Activated CD8-positive, alpha-beta T cell treated with anti-CD3 and anti-CD28 coated beads for 36 hours (primary cell): ENCODE data around the gene TMEM242. TPM values are rescaled to one million over a fixed set of nuclear protein-coding genes. Genes with fewer than 3 reads are reported as not detected.

ENCODE experiments used
- ATAC-seq: fragments of 200-7000 bp; cut with Tn5 transposase; one replicate; pipeline ENCODE4 v1.10.0; 2021; ENCODE audit warnings: mild to moderate bottlenecking, moderate library complexity
- CTCF ChIA-PET: fragments of 350-600 bp; sonication (Branson Sonifier 250); formaldehyde crosslinking; loops from one replicate; lab custom pipeline; 2021; ENCODE audit warnings: antibody characterized with exemption; lab: Charles Lee
- POLR2A ChIA-PET: fragments of 350-600 bp; sonication (Branson Sonifier 250); formaldehyde crosslinking; loops from one replicate; lab custom pipeline; 2021; ENCODE audit warnings: antibody characterized with exemption; lab: Charles Lee
- DNase-seq: peaks from one replicate; pipeline ENCODE4 v3.0.0-alpha.2; 2020
- H3K27ac Mint-ChIP-seq: one replicate; pipeline ENCODE4 v1.8.0; 2021; ENCODE audit warnings: mild to moderate bottlenecking, mixed read lengths
- H3K27me3 Mint-ChIP-seq: one replicate; pipeline ENCODE4 v1.8.0; 2021; ENCODE audit warnings: mixed read lengths
- H3K36me3 Mint-ChIP-seq: one replicate; pipeline ENCODE4 v1.8.0; 2021; ENCODE audit warnings: low read depth, mixed read lengths
- H3K4me1 Mint-ChIP-seq: one replicate; pipeline ENCODE4 v1.8.0; 2021; ENCODE audit warnings: low read depth, mixed read lengths
- H3K4me3 Mint-ChIP-seq: one replicate; pipeline ENCODE4 v1.8.0; 2021; ENCODE audit warnings: mild to moderate bottlenecking, moderate library complexity, mixed read lengths
- H3K9me3 Mint-ChIP-seq: one replicate; pipeline ENCODE4 v1.8.0; 2021; ENCODE audit warnings: mixed read lengths
- intact Hi-C: fragments of 100-400 bp; cut with micrococcal nuclease; formaldehyde crosslinking; loops from one replicate; pipeline ENCODE4 v1.10.0; 2022
- total RNA-seq, 2 experiments: library from RNA; stranded (reverse); gene quantifications; one replicate each; pipeline ENCODE4 v1.2.3, GENCODE V29; 2021
- TF ChIP-seq, protein P1 (sequence below): fragments of 200-600 bp; IDR thresholded peaks from one replicate; pipeline ENCODE4 v1.8.0; 2022; ENCODE audit warnings: antibody characterized with exemption, mild to moderate bottlenecking

TMEM242 gene
- total RNA-seq, 2 experiments from 2014 or later = 7.8 to 8.0 TPM

DNA sequence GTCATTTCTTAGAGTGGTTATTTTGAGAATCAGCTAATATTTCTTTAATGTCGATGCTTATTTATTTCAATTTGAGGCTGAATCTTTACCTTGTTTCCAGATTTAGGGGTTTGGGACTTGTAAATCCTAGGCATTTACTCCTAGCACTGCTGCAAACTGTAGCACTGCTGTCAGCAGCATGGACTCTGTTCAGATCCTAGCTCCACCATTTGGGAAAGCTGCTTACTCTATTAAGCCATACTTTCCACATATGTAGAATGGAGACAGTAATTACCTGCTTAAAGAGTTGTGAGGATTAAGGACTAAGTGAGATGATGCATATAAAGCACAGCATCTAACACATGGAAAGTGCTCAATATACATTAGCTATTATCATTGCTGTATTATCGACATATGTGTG, 28.7 kb downstream of the TMEM242 start:
- Mint-ChIP-seq H3K4me3 (no peak overlapping the region), H3K9me3 (no peaks in the 10 kb centered on the region), H3K36me3 (peaks cover 6% of the 10 kb centered on the region), H3K27me3 (no peaks in the 10 kb centered on the region), H3K27ac (no peak overlapping the region), H3K4me1 (peaks cover 3% of the 10 kb centered on the region)
- intact Hi-C loops = no loop called here
- POLR2A ChIA-PET = no interaction called here
- TF ChIP-seq, protein P1, sequence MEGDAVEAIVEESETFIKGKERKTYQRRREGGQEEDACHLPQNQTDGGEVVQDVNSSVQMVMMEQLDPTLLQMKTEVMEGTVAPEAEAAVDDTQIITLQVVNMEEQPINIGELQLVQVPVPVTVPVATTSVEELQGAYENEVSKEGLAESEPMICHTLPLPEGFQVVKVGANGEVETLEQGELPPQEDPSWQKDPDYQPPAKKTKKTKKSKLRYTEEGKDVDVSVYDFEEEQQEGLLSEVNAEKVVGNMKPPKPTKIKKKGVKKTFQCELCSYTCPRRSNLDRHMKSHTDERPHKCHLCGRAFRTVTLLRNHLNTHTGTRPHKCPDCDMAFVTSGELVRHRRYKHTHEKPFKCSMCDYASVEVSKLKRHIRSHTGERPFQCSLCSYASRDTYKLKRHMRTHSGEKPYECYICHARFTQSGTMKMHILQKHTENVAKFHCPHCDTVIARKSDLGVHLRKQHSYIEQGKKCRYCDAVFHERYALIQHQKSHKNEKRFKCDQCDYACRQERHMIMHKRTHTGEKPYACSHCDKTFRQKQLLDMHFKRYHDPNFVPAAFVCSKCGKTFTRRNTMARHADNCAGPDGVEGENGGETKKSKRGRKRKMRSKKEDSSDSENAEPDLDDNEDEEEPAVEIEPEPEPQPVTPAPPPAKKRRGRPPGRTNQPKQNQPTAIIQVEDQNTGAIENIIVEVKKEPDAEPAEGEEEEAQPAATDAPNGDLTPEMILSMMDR = no peak
- DNase-seq (no peak), ATAC-seq (no peak)
- CTCF ChIA-PET = interaction anchor here (1.7 kb wide), 1 partner anchor 10 kb away, joined by 4 read pairs; no protein-coding TSS in a partner anchor

DNA sequence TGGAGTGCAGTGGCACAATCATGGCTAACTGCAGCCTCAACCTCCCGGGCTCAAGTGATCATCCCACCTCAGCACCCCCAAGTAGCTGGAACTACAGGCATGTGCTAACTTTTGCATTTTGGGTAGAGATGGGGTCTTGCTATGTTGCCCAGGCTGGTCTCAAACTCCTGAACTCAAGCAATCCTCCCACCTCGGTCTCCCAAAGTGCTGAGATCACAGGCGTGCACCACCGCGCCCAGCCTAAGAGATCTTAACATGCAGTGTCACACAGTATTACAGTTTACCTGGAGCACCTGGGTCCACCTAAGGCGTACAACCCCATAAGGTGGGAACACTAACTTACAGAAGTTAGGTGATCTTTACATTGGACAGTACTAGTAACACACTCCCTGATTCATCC, 29.5 kb downstream of the TMEM242 start:
- intact Hi-C loops = no loop called here
- H3K36me3 Mint-ChIP-seq = peaks cover 2% of the 10 kb centered on the region
- POLR2A ChIA-PET = no interaction called here
- CTCF ChIA-PET = interaction anchor here (1.5 to 1.7 kb wide), 2 partner anchors 11 to 14 kb away, joined by 4 to 5 read pairs; no protein-coding TSS in a partner anchor
- ATAC-seq = no peak
- H3K4me3 Mint-ChIP-seq = no peak overlapping the region
- H3K4me1 Mint-ChIP-seq = peaks cover 3% of the 10 kb centered on the region
- no peaks in the 10 kb centered on the region for H3K27me3 Mint-ChIP-seq
- H3K27ac Mint-ChIP-seq = no peak overlapping the region
- no peaks in the 10 kb centered on the region for H3K9me3 Mint-ChIP-seq
- DNase-seq = no peak
- TF ChIP-seq, protein P1 = no peak

DNA sequence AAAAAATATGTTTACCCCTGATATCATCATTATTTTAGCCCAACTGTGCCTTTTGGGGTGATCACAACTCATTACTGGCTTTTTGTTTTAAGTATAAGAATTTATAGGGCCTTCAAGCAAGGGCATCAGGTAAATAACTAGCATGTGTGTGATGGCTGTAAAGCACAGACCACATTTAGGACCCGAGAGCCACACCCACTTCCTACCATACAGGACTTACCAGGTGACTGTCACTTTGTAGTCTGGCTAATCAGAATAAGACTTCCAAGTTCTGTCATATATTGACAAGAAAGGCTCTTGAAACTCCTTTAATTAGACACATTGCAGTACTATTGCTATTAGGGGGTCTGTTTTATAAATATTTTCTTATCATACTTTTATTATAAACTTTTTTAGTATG, 31.1 kb downstream of the TMEM242 start:
- ChIA-PET CTCF (interaction anchor here (1.5 kb wide), 1 partner anchor 16 kb away, joined by 5 read pairs; no protein-coding TSS in a partner anchor), POLR2A (no interaction called here)
- TF ChIP-seq, protein P1 = no peak
- Mint-ChIP-seq H3K4me3 (no peak overlapping the region), H3K9me3 (no peaks in the 10 kb centered on the region), H3K27me3 (no peaks in the 10 kb centered on the region), H3K36me3 (peaks cover 2% of the 10 kb centered on the region), H3K27ac (no peak overlapping the region), H3K4me1 (peaks cover 3% of the 10 kb centered on the region)
- DNase-seq (no peak), ATAC-seq (no peak)
- intact Hi-C loops = no loop called here

DNA sequence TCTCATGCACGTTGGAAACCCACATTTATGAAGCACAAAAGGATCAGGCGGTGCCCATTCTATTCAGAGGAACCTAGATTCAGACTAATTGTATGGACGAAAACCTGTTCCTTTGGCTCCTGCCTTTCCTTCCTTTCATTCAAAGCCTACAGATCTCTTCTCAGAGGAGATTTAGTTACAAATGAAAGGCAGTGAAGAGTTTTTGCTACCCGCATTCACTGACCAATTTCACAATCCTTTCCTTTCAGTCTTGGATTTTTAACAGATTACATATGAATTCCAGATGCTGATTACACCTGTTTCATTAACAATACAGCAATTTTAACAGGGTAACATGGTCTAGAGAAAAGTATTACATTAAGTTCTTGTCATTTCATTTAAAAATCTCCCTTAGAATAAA, 32.0 kb downstream of the TMEM242 start:
- DNase-seq (no peak), ATAC-seq (no peak)
- no peak overlapping the region for H3K4me3 Mint-ChIP-seq
- no peak overlapping the region for H3K27ac Mint-ChIP-seq
- peaks cover 2% of the 10 kb centered on the region for H3K36me3 Mint-ChIP-seq
- POLR2A ChIA-PET = no interaction called here
- peaks cover 3% of the 10 kb centered on the region for H3K4me1 Mint-ChIP-seq
- CTCF ChIA-PET = no interaction called here
- no peaks in the 10 kb centered on the region for H3K9me3 Mint-ChIP-seq
- H3K27me3 Mint-ChIP-seq = no peaks in the 10 kb centered on the region
- TF ChIP-seq, protein P1 = no peak
- intact Hi-C loops = no loop called here

DNA sequence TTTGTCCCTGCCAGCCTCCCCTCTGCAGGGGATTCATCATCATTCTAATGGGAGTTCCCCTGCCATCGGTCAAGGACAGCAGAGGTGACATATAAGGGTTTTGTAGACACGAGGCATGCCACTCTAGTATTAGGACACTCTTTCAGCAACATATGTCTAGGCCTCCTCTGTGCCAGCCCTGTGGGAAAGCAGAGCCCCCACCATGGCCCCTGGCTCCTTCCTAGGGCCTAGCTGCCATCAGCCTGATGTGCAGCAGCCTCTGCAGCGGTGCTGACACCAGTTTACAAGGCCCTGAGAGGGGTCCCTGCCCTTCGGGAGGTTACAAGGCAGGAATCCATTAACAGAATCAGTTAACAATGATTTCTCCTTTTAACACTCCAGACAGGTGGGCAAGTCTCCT, 32.5 kb downstream of the TMEM242 start:
- POLR2A ChIA-PET = no interaction called here
- CTCF ChIA-PET = no interaction called here
- no peak for DNase-seq

More for the DNA sequence above, 32.5 kb downstream of the TMEM242 start:
- Mint-ChIP-seq H3K4me3 (no peak overlapping the region), H3K9me3 (no peaks in the 10 kb centered on the region), H3K36me3 (peaks cover 2% of the 10 kb centered on the region), H3K4me1 (peaks cover 3% of the 10 kb centered on the region), H3K27ac (no peak overlapping the region), H3K27me3 (no peaks in the 10 kb centered on the region)
- TF ChIP-seq, protein P1 = no peak
- ATAC-seq = no peak
- intact Hi-C loops = no loop called here
